GM12801 (cell line): ENCODE results near the gene NT5E.

Experiments used
- CTCF ChIP-seq: IDR thresholded peaks from one replicate; pipeline ENCODE4 v1.5.1; 2011; ENCODE audit warnings: control low read depth; ENCODE audit not compliant: insufficient read length; ENCODE audit errors: extremely low read depth

NT5E gene

DNA sequence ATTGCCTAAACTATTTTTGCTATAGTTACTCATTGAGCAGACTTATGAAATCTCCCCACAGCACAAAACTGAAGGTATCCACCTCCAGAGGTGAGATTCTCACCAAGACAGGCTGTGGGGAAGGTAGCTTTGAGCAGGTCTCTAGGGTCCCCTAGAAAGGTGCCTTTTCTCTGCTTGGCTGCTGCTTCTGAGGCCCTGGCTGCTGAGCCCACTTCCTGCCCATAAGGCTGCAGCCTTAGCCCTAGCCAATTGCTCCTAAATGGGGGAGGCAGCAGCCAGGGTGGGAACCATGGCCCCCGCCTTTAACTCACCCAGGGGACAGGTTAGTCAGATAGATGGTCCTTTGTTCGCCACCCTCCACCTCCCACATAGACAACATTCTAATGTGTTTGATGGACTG is 3.6 kb downstream of the NT5E start:
- TF ChIP-seq CTCF, result no peak

GRCh38 chr6:85455471-85456026 is 5.7 kb downstream of the NT5E start:
- no peak for TF ChIP-seq CTCF

DNA sequence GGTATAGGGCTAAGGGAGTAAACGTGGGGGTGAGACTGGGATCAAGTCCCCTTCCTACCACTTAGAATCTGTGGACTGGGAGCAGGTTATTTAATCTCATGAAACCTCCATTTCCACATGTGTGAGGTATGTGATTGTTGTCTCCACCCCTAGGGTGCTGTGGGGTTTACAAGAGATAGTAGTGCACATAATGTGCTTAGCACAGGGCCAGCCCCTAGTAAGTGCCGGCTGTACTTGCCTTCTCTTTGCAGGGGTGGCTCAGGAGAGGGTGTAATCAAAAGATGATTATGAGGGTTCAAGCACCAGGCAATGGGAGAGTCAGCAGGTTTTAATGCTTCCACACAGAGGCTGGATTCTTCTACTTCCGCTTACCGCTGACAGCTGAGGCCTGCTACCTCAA is 6.9 kb downstream of the NT5E start:
- no peak for TF ChIP-seq CTCF

DNA sequence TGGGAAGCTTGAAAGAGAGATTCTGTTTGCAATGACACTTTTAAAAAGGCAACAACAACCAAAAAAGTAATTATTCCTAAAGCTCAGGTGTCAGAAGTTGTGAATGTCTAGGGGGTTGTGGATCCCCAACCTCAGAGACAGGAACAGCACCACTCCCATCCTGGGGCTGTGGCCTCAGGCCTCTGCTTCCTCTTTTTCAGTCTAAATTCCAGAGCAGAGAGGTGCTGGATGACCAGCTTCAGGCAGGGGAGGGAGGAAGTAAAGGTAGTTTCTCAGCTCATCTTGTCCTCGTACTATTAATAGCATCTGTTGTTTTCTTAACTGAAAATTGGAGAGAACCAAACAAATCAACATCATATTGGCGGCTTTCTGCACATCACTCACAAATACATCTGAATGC is 8.3 kb downstream of the NT5E start:
- TF ChIP-seq CTCF, result no peak

GRCh38 chr6:85458782-85459181 is 8.9 kb downstream of the NT5E start:
- no peak for TF ChIP-seq CTCF

- TF ChIP-seq CTCF, result no peak
Observed at GRCh38 chr6:85459224-85459901, 9.5 kb downstream of the NT5E start.

DNA sequence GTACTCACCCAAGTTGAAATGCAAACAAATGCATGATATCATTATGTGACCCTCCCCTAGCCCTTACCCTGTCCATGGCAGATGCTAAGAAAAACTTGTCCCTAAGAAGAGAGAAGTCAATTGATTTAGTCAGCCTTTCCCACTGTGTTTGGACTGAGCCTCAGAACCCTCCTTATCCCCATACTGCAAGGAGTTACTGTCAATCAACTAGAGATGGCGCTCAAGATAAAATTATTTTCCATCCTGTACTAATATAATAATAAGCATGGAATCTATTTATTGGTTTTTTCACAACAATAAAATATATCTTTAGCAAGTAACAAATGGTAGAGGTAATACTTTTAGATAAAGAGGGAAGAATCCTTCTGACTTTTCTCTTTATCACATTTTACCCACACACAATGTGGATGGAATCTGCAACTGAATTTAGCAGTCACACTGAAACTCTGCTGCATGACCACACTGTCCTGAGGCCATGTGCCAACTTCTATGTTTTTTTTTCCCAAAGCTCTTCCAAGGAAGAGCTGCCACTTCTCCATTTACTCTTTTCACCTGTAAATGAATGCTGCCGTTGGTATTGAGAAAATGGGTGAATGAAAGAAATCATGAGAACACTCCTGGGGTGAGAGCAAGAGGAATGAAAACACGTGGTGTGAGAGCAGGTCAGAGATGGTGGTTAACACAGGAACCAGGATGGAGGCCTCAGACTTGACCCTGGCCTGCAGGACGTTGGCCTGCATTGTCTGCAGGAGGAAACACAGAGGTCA is 10.5 kb downstream of the NT5E start:
- no peak for TF ChIP-seq CTCF
